Psoas muscle (tissue), 8 donors: ENCODE measurements around the gene CRACDL. TPM values are rescaled to one million over a fixed set of nuclear protein-coding genes. Genes with fewer than 3 reads are reported as not detected.
A peak's percentile ranks its signal among the peaks of the same experiment; 100 is the strongest.

ENCODE experiments used
- ATAC-seq, 4 donors: fragments of 200-7000 bp; cut with Tn5 transposase; one replicate each; pipeline ENCODE4 v1.9.1; 2020; ENCODE audit warnings: moderate library complexity in 3 of 4, mild to moderate bottlenecking in 2 of 4
- DNase-seq, 2 donors: peaks; one replicate each; pipeline ENCODE4 v3.0.0-alpha.2; 2020
- H3K27ac ChIP-seq: fragments of 200-600 bp; one replicate; pipeline ENCODE4 v1.8.0; 2022
- H3K27me3 ChIP-seq, 3 donors: fragments of 200-600 bp in 1 of 3; one replicate each; pipeline versions ENCODE4 v1.6.1 to v1.8.0; 2013 to 2022; ENCODE audit warnings: low read length in 2 of 3, mild to moderate bottlenecking in 2 of 3, moderate library complexity in 1 of 3; ENCODE audit not compliant: insufficient read depth in 3 of 3
- H3K36me3 ChIP-seq, 2 donors: fragments of 200-600 bp in 1 of 2; one replicate each; pipeline versions ENCODE4 v1.6.1 to v1.8.0; 2013 to 2022; ENCODE audit warnings: low read depth in 1 of 2, mild to moderate bottlenecking in 1 of 2, moderate library complexity in 1 of 2; ENCODE audit not compliant: insufficient read depth in 1 of 2
- H3K4me1 ChIP-seq: fragments of 200-600 bp; one replicate; pipeline ENCODE4 v1.8.0; 2022
- H3K4me3 ChIP-seq: fragments of 200-600 bp; one replicate; pipeline ENCODE4 v1.8.0; 2022; ENCODE audit warnings: mild to moderate bottlenecking
- H3K9me3 ChIP-seq: fragments of 200-600 bp; one replicate; pipeline ENCODE4 v1.8.0; 2022
- CTCF ChIP-seq: fragments of 200-600 bp; IDR thresholded peaks from one replicate; pipeline ENCODE4 v1.8.0; 2022; ENCODE audit warnings: antibody characterized with exemption
- WGBS, 3 donors: extraction: QIAGEN DNeasy Blood & Tissue Kit; methylation state at CpG; one replicate each; pipeline versions ENCODE4 v1.1.6 to v1.1.7; 2013; 5-methylcytosine and 5-hydroxymethylcytosine counted together
- intact Hi-C, 2 donors: fragments of 100-400 bp; cut with DNase I; formaldehyde crosslinking; loops; one replicate each; pipeline versions ENCODE4 v1.11.0 to v1.14.2; 2022
- polyA plus RNA-seq, 3 donors: library from polyadenylated mRNA; stranded (reverse); fragments of 200-250 nt; gene quantifications; one replicate each; pipeline ENCODE4 v1.2.3, GENCODE V29; 2013
- total RNA-seq, 4 donors: library from RNA; stranded (reverse); fragmentation: NEBNext Ultra II Directional in 2 of 4; extraction: Animal tissue kit (Norgen Biotek cat#: 25700) in 2 of 4; gene quantifications; one replicate each; pipeline versions ENCODE4 v1.2.1 to v1.2.4, GENCODE V29; 2021 to 2023
- donor health status: healthy with polysubstance abuse.
- donor health status: DM: no; HTN: no; CAD: no; lungs with moderate emphysema.
- donor health status: Bipolar disorder and iron deficiency.
- donor health status: healthy.
- donor health status: DM: yes; HTN: yes; CAD: no.
- donor health status: DM: no; HTN: no; CAD: no.
- donor health status: DM: no; HTN: no; CAD: no.
- donor health status: DM: yes; HTN: yes; CAD: no.

CRACDL gene
- total and polyA plus RNA-seq, 7 donors: 0.97 to 3.1 (median 2.3) TPM

DNA sequence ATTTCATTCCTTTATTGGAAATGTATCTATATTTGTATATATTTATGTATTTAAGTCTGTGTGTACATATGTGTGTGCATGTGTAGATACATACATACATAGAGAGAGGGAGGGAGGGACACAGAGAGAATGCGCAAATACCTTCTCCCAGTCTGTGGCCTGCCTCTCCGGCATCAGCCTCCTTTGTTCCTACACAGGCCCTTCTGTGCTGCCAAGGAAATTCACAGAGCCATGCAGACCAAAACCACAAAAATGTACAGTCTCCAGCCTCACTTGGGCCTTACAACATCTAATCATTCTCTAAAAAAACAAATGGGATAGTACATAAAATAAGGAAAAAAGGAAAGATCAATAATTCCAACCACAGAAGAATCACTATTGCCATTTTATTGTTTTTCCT, 8.8 kb upstream of the CRACDL start:
- Histone ChIP-seq H3K27ac (no peak overlapping the region), H3K4me1 (no peaks in the 10 kb centered on the region), H3K36me3 (no peaks in the 10 kb centered on the region), H3K4me3 (no peak overlapping the region), H3K9me3 (no peaks in the 10 kb centered on the region), H3K27me3 (peaks cover 0 to 2% (median 0%) of the 10 kb centered on the region in 3 donors)
- DNase-seq (no peak), ATAC-seq (no peak)
- WGBS, 3 donors: 95 to 100% (median 97%) methylated on average over 2 of the region's 2 CpGs
- intact Hi-C loops: no loop called here
- no peak for TF ChIP-seq CTCF

DNA sequence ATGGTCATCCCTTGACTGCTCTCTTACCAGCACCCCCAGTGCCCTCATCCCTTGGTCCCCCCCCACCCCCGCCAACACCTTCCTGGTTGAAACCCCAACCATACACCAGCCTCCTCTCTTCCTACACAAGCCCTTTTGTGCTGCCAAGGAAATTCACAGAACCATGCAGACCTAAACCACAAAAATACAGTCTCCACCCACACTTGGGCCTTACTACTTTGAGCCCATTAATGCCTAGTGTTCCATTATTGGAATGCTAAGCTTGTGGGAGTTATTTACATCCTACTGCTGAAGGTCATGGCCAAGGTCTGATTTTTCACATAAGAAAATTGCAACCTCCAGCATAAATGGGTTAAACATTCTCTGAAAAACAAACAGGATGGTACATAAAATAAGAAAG, 4.1 kb upstream of the CRACDL start:
- no peak overlapping the region for H3K27ac ChIP-seq
- no peaks in the 10 kb centered on the region for H3K4me1 ChIP-seq
- DNase-seq (no peak), ATAC-seq (no peak)
- no peak for TF ChIP-seq CTCF
- no peak overlapping the region for H3K4me3 ChIP-seq
- peaks cover 0 to 32% (median 6%) of the 10 kb centered on the region in 3 donors for H3K27me3 ChIP-seq
- H3K36me3 ChIP-seq: no peaks in the 10 kb centered on the region
- H3K9me3 ChIP-seq: no peaks in the 10 kb centered on the region
- intact Hi-C loops: no loop called here
- WGBS, 3 donors: 84 to 100% (median 88%) methylated on average over 1 of the region's 1 CpG

- no peak for DNase-seq
- Histone ChIP-seq H3K4me3 (no peak overlapping the region), H3K9me3 (no peaks in the 10 kb centered on the region), H3K27ac (no peak overlapping the region), H3K4me1 (no peaks in the 10 kb centered on the region), H3K36me3 (no peaks in the 10 kb centered on the region), H3K27me3 (peaks cover 0 to 54% (median 9%) of the 10 kb centered on the region in 3 donors)
- no peak for ATAC-seq
- 78 to 86% (median 78%) methylated on average over 2 of the region's 2 CpGs for WGBS, 3 donors
- TF ChIP-seq CTCF: no peak
- intact Hi-C loops: no loop called here
Measured at GRCh38 chr2:98937906-98938305, 1.9 kb upstream of the CRACDL start.

GRCh38 chr2:98936353-98937351, 627 bp upstream of the CRACDL start:
- Histone ChIP-seq H3K4me1 (no peaks in the 10 kb centered on the region), H3K36me3 (no peaks in the 10 kb centered on the region), H3K9me3 (no peaks in the 10 kb centered on the region), H3K27ac (no peak overlapping the region), H3K4me3 (peak overlapping the region; percentile 65), H3K27me3 (peaks cover 0 to 57% (median 10%) of the 10 kb centered on the region in 3 donors)
- WGBS, 3 donors: 8 to 9% (median 9%) methylated on average over 94 to 100 of the region's 100 CpGs
- ATAC-seq: peak in 3 of 4 donors; percentile 10 to 43 (median 34)
- DNase-seq: no peak
- intact Hi-C loops: no loop called here
- no peak for TF ChIP-seq CTCF
